Adrenal gland (tissue), 12 donors: ENCODE measurements around the gene DOCK4. TPM values are rescaled to one million over a fixed set of nuclear protein-coding genes. Genes with fewer than 3 reads are reported as not detected.

Experiments
- DNase-seq, 7 donors: peaks; one replicate each; pipeline ENCODE4 v3.0.0-alpha.2; 2019 to 2020
- H3K27ac ChIP-seq, 5 donors: fragments of 200-600 bp; sonication (generic) in 4 of 5; 1 replicate in 3 of 5; 2 replicates in 2 of 5; pipeline versions ENCODE4 v1.5.1 to v1.8.0; 2016 to 2020; ENCODE audit warnings: mild to moderate bottlenecking in 1 of 5
- H3K27me3 ChIP-seq: fragments of 200-600 bp; 2 replicates; pipeline ENCODE4 v1.8.0; 2021
- H3K36me3 ChIP-seq, 2 donors: fragments of 200-600 bp; replicated peaks in 1 of 2; 1 replicate in 1 of 2; 2 replicates in 1 of 2; pipeline versions ENCODE4 v1.5.1 to v1.8.0; 2018 to 2022
- H3K4me1 ChIP-seq, 2 donors: fragments of 200-600 bp; replicated peaks in 1 of 2; 1 replicate in 1 of 2; 2 replicates in 1 of 2; pipeline versions ENCODE4 v1.5.1 to v1.8.0; 2018 to 2021
- H3K4me3 ChIP-seq, 4 donors: fragments of 200-600 bp; sonication (generic) in 3 of 4; one replicate each; pipeline ENCODE4 v1.5.1; 2016 to 2018
- H3K9me3 ChIP-seq, 3 donors: fragments of 200-600 bp; sonication (generic) in 1 of 3; replicated peaks in 1 of 3; 1 replicate in 2 of 3; 2 replicates in 1 of 3; pipeline versions ENCODE4 v1.5.1 to v1.8.0; 2016 to 2021
- POLR2A ChIP-seq, 2 donors: fragments of 450-650 bp; IDR thresholded peaks; one replicate each; pipeline ENCODE4 v1.6.1; 2017; ENCODE audit warnings: antibody characterized with exemption in 2 of 2, mild to moderate bottlenecking in 2 of 2, moderate library complexity in 1 of 2
- WGBS, 4 donors: extraction: QIAGEN DNeasy Blood & Tissue Kit in 2 of 4; methylation state at CpG; one replicate each; pipeline versions ENCODE4 v1.1.5 to v1.1.7; 2013 to 2017; 5-methylcytosine and 5-hydroxymethylcytosine counted together
- intact Hi-C, 2 donors: fragments of 100-400 bp; cut with DNase I; formaldehyde crosslinking; loops; one replicate each; pipeline versions ENCODE4 v1.14.1 to v1.15.0; 2022 to 2023
- polyA plus RNA-seq, 3 donors: library from polyadenylated mRNA; stranded (reverse); fragments of 200-250 nt in 2 of 3; fragments of 350-450 nt in 1 of 3; fragmentation: Illumina TruSeq in 1 of 3; extraction: RNeasy Lipid Tissue Mini Kit (QIAGEN cat#74804) in 1 of 3; gene quantifications; one replicate each; pipeline ENCODE4 v1.2.3, GENCODE V29; 2013 to 2014
- total RNA-seq, 9 donors: library from RNA; depleted of rRNA in 4 of 9; stranded (reverse); fragments of >200 nt in 4 of 9; fragments of 120-200 nt in 1 of 9; fragmentation: NEBNext Ultra II Directional in 1 of 9; extraction: Animal tissue kit (Norgen Biotek cat#: 25700) in 1 of 9; gene quantifications; one replicate each; pipeline versions ENCODE4 v1.1.0 to v1.2.4, GENCODE V29; 2013 to 2023
- TF ChIP-seq, protein P1 (sequence below), 6 experiments: fragments of 450-650 bp in 4 of 6; fragments of 200-600 bp in 2 of 6; sonication (generic) in 1 of 6; IDR thresholded peaks; 1 replicate in 5 of 6; 2 replicates in 1 of 6; pipeline versions ENCODE4 v1.5.1 to v1.8.0; 2016 to 2021; ENCODE audit warnings: antibody characterized with exemption in 6 of 6, mild to moderate bottlenecking in 2 of 6, moderate library complexity in 1 of 6
- donor health status: healthy with polysubstance abuse.
- donor health status: Bipolar disorder and iron deficiency.
- donor health status: DM: yes; HTN: yes; CAD: no.
- donor health status: DM: no; HTN: no; CAD: no.
- donor health status: DM: no; HTN: no; CAD: no.
- donor health status: DM: yes; HTN: yes; CAD: no.

The DOCK4 gene
- total and polyA plus RNA-seq, 12 donors = 6.2 to 37.6 (median 21.1) TPM

GRCh38 chr7:111986601-111987000, 219.6 kb downstream of the DOCK4 start:
- Histone ChIP-seq H3K9me3 (no peaks in the 10 kb centered on the region), H3K36me3 (no peaks in the 10 kb centered on the region), H3K4me3 (peak overlapping the region in 1 of 4 donors; percentile 13), H3K27ac (peak overlapping the region in 2 of 5 donors; percentile 59 to 70), H3K4me1 (peaks cover 6 to 16% of the 10 kb centered on the region in 2 donors), H3K27me3 (no peaks in the 10 kb centered on the region)
- no peak for TF ChIP-seq POLR2A (IDR thresholded peaks at IDR 0.05)
- TF ChIP-seq, protein P1, sequence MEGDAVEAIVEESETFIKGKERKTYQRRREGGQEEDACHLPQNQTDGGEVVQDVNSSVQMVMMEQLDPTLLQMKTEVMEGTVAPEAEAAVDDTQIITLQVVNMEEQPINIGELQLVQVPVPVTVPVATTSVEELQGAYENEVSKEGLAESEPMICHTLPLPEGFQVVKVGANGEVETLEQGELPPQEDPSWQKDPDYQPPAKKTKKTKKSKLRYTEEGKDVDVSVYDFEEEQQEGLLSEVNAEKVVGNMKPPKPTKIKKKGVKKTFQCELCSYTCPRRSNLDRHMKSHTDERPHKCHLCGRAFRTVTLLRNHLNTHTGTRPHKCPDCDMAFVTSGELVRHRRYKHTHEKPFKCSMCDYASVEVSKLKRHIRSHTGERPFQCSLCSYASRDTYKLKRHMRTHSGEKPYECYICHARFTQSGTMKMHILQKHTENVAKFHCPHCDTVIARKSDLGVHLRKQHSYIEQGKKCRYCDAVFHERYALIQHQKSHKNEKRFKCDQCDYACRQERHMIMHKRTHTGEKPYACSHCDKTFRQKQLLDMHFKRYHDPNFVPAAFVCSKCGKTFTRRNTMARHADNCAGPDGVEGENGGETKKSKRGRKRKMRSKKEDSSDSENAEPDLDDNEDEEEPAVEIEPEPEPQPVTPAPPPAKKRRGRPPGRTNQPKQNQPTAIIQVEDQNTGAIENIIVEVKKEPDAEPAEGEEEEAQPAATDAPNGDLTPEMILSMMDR (IDR thresholded peaks at IDR 0.05) = no peak
- intact Hi-C loops = no loop called here
- DNase-seq = no peak
- 48 to 60% (median 58%) methylated on average over 2 of the region's 2 CpGs for WGBS, 4 donors

- peak overlapping the region in 1 of 5 donors; percentile 70 for H3K27ac ChIP-seq
- H3K36me3 ChIP-seq = no peaks in the 10 kb centered on the region
- peaks cover 6 to 19% of the 10 kb centered on the region in 2 donors for H3K4me1 ChIP-seq
- TF ChIP-seq, protein P1 (IDR thresholded peaks at IDR 0.05) = no peak
- TF ChIP-seq POLR2A (IDR thresholded peaks at IDR 0.05) = no peak
- no peaks in the 10 kb centered on the region for H3K27me3 ChIP-seq
- intact Hi-C loops = no loop called here
- 86 to 94% (median 89%) methylated on average over 1 of the region's 1 CpG for WGBS, 4 donors
- H3K4me3 ChIP-seq = no peak overlapping the region
- DNase-seq = no peak
- no peaks in the 10 kb centered on the region for H3K9me3 ChIP-seq
Measured at GRCh38 chr7:111985798-111986197, 220.4 kb downstream of the DOCK4 start.

DNA sequence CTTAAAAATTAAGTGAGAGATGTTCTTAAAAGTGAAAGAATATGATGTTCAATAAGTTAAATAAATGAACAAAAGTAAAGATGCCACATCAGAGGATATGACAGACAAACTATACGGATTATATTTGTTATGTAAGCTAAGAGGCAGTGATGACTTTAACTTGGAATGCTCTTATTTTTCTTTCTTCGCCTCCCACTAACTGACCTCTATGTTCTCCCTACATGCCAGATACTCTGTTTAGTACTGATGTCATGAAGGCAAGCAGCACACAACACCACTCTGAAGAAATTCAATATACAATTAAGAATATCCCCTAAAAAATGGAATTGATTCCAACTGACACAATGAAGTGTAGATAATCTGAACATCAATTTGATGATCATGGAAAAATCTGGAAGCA, 223.4 kb downstream of the DOCK4 start:
- Histone ChIP-seq H3K36me3 (no peaks in the 10 kb centered on the region), H3K9me3 (no peaks in the 10 kb centered on the region), H3K4me1 (peaks cover 5 to 19% of the 10 kb centered on the region in 2 donors), H3K27ac (no peak overlapping the region), H3K4me3 (no peak overlapping the region), H3K27me3 (no peaks in the 10 kb centered on the region)
- intact Hi-C loops = no loop called here
- WGBS, 4 donors = 64 to 93% (median 75%) methylated on average over 2 of the region's 2 CpGs
- no peak for DNase-seq
- TF ChIP-seq, protein P1 (IDR thresholded peaks at IDR 0.05) = no peak
- TF ChIP-seq POLR2A (IDR thresholded peaks at IDR 0.05) = no peak

GRCh38 chr7:111982133-111982532, 224.1 kb downstream of the DOCK4 start:
- H3K9me3 ChIP-seq = no peaks in the 10 kb centered on the region
- peaks cover 0 to 13% of the 10 kb centered on the region in 2 donors for H3K4me1 ChIP-seq
- no peaks in the 10 kb centered on the region for H3K27me3 ChIP-seq
- intact Hi-C loops = no loop called here
- no peak overlapping the region for H3K4me3 ChIP-seq
- WGBS, 4 donors = 36 to 43% (median 39%) methylated on average over 1 of the region's 1 CpG
- no peak overlapping the region for H3K27ac ChIP-seq
- no peaks in the 10 kb centered on the region for H3K36me3 ChIP-seq
- DNase-seq = no peak
- TF ChIP-seq, protein P1 (IDR thresholded peaks at IDR 0.05) = no peak
- TF ChIP-seq POLR2A (IDR thresholded peaks at IDR 0.05) = no peak
